Endothelial cell of umbilical vein (primary cell): ENCODE data around the gene GUCA2B. TPM values are rescaled to one million over a fixed set of nuclear protein-coding genes. Genes with fewer than 3 reads are reported as not detected.

Experiments used
- BruUV-seq: library from RNA; stranded (reverse); fragments of 400-500 nt; replicated peaks from 2 replicates; lab custom pipeline; 2021; lab: Mats Ljungman, UMichigan
- CTCF ChIA-PET: fragments of 300-600, 350-600 bp; sonication (Branson Sonifier 250); formaldehyde crosslinking; loops from one replicate; lab custom pipeline; 2021; ENCODE audit warnings: antibody characterized with exemption, inconsistent platforms; lab: Charles Lee
- POLR2A ChIA-PET: fragments of 300-600, 350-600 bp; sonication (Branson Sonifier 250); formaldehyde crosslinking; loops from one replicate; lab custom pipeline; 2021; ENCODE audit warnings: antibody characterized with exemption, inconsistent platforms; lab: Charles Lee
- DNase-seq: peaks from one replicate; pipeline ENCODE4 v3.0.0-alpha.2; 2011; ENCODE audit warnings: low read depth, low spot score
- FAIRE-seq: peaks from 2 replicates; lab custom pipeline; 2011; peaks lifted over from hg19 to GRCh38; lab: Jason Lieb, UNC
- H2AFZ ChIP-seq: 2 replicates; pipeline ENCODE4 v1.6.0; 2012; ENCODE audit warnings: low read depth, low read length, control low read depth, inconsistent platforms
- H3K27ac ChIP-seq: 2 replicates; pipeline ENCODE4 v1.5.1; 2011; ENCODE audit warnings: low read depth, mild to moderate bottlenecking, control low read depth, low read length, moderate library complexity; ENCODE audit not compliant: insufficient read depth
- H3K27me3 ChIP-seq, 2 experiments: 2 replicates each; pipeline versions ENCODE4 v1.6.0 to v1.6.1; 2011; ENCODE audit warnings: low read length in 2 of 2, mixed read lengths in 1 of 2; ENCODE audit not compliant: control insufficient read depth in 2 of 2, insufficient read depth in 2 of 2
- H3K36me3 ChIP-seq, 2 experiments: 2 replicates in 1 of 2; 3 replicates in 1 of 2; pipeline ENCODE4 v1.5.1; 2011; ENCODE audit warnings: low read length in 2 of 2, mild to moderate bottlenecking in 1 of 2, moderate library complexity in 1 of 2; ENCODE audit not compliant: control insufficient read depth in 2 of 2, insufficient read depth in 2 of 2; ENCODE audit errors: extremely low read depth in 1 of 2
- H3K4me1 ChIP-seq: 3 replicates; pipeline ENCODE4 v1.5.1; 2011; ENCODE audit warnings: mild to moderate bottlenecking, low read length; ENCODE audit not compliant: control insufficient read depth, insufficient read depth; ENCODE audit errors: extremely low read depth
- H3K4me2 ChIP-seq: 2 replicates; pipeline ENCODE4 v1.6.1; 2011; ENCODE audit warnings: low read length, control low read depth, mixed read lengths; ENCODE audit not compliant: insufficient read depth
- H3K4me3 ChIP-seq, 3 experiments: fragments of 200-600 bp in 1 of 3; sonication (generic), shearing (Covaris generic) in 1 of 3; replicated peaks in 1 of 3; 2 replicates each; pipeline ENCODE4 v1.5.1; 2011 to 2016; ENCODE audit warnings: control low read depth in 3 of 3, low read length in 3 of 3, mild to moderate bottlenecking in 2 of 3, inconsistent platforms in 1 of 3, low read depth in 1 of 3, moderate library complexity in 1 of 3; ENCODE audit not compliant: insufficient read depth in 1 of 3
- H3K79me2 ChIP-seq: 2 replicates; pipeline ENCODE4 v1.6.0; 2012; ENCODE audit warnings: low read length, inconsistent platforms; ENCODE audit not compliant: control insufficient read depth, insufficient read depth
- H3K9ac ChIP-seq: replicated peaks from 2 replicates; pipeline ENCODE3; 2011; ENCODE audit warnings: low read length, control low read depth; ENCODE audit not compliant: insufficient read depth; ENCODE audit errors: extremely low read depth
- H3K9me1 ChIP-seq: replicated peaks from 3 replicates; pipeline ENCODE4 v1.6.0; 2011; ENCODE audit warnings: mild to moderate bottlenecking, low read length; ENCODE audit not compliant: control insufficient read depth, insufficient read depth; ENCODE audit errors: extremely low read depth
- H3K9me3 ChIP-seq: replicated peaks from 2 replicates; pipeline ENCODE4 v1.5.1; 2012; ENCODE audit warnings: low read length, inconsistent platforms; ENCODE audit not compliant: control insufficient read depth, insufficient read depth
- H4K20me1 ChIP-seq: replicated peaks from 2 replicates; pipeline ENCODE3; 2011; ENCODE audit warnings: mild to moderate bottlenecking, low read length; ENCODE audit not compliant: control insufficient read depth, insufficient read depth; ENCODE audit errors: extremely low read depth
- GATA2 ChIP-seq: IDR thresholded peaks from 2 replicates; pipeline ENCODE4 v1.7.0; 2011; ENCODE audit warnings: low read depth, mild to moderate bottlenecking, moderate library complexity, mixed read lengths, low read length; ENCODE audit not compliant: insufficient read length, insufficient read depth
- JUN ChIP-seq: IDR thresholded peaks from 2 replicates; pipeline ENCODE4 v1.6.1; 2011; ENCODE audit warnings: borderline replicate concordance, low read depth; ENCODE audit not compliant: insufficient read length, insufficient read depth
- MYC ChIP-seq: IDR thresholded peaks from one replicate; pipeline ENCODE4 v1.6.1; 2011; ENCODE audit warnings: mild to moderate bottlenecking, low read depth, low read length
- dilution Hi-C: fragments of 300-500 bp; cut with MboI; formaldehyde crosslinking; loops from one replicate; pipeline ENCODE4 v1.15.0; 2019; ENCODE audit warnings: low sequenced_read_pairs; ENCODE audit not compliant: extremely low pct_ligation_motif_present
- intact Hi-C: fragments of 100-400 bp; cut with micrococcal nuclease; formaldehyde crosslinking; loops from one replicate; pipeline ENCODE4 v1.10.0; 2022
- polyA plus RNA-seq, 4 experiments: library from polyadenylated mRNA; depleted of rRNA in 3 of 4; stranded (reverse) in 3 of 4; unstranded in 1 of 4; fragments of >200 nt; gene quantifications; 2 replicates each; pipeline versions ENCODE4 v1.2.1 to v1.2.3, GENCODE V29; 2011 to 2012; ENCODE audit warnings: missing spikeins in 1 of 4
- total RNA-seq: library from RNA; stranded (reverse); gene quantifications from 2 replicates; pipeline ENCODE4 v1.2.3, GENCODE V29; 2021
- TF ChIP-seq, protein P1 (sequence below), 2 donors: IDR thresholded peaks; 1 replicate in 1 of 2; 2 replicates in 1 of 2; pipeline ENCODE4 v1.5.1; 2011; ENCODE audit warnings: low read length in 2 of 2, mild to moderate bottlenecking in 2 of 2, moderate library complexity in 2 of 2, control low read depth in 1 of 2, inconsistent platforms in 1 of 2, low read depth in 1 of 2; ENCODE audit not compliant: insufficient read depth in 1 of 2; ENCODE audit errors: extremely low read depth in 1 of 2

GUCA2B gene
- total and polyA plus RNA-seq, 2 donors (not counting 3 experiments of a cell fraction or from before 2014, with no cell fraction given): not detected

DNA sequence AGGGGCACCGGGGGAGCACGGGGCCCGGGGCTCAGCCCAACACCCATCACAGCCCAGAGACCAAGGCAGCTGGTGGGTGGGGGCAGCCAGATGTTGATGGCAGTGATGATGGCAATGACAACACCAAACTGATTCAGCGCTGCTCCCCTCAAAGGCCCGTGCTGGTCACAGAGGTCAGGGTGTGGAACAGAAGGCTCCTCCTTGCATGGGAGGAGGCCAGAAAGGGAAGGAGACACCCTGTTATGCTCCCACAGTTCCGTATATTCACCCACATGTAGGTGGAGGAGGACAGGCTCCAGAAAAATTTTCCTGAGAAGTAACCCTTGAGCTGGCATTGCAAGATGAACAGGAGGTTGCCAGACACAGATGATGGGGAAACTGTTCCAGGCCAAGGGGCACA lies 414 bp downstream of the GUCA2B start:
- DNase-seq: no peak
- H3K4me2 ChIP-seq: no peak overlapping the region
- H3K4me1 ChIP-seq: no peaks in the 10 kb centered on the region
- no peaks in the 10 kb centered on the region for H3K79me2 ChIP-seq
- H4K20me1 ChIP-seq: no peaks in the 10 kb centered on the region
- intact Hi-C loops: no loop called here
- H3K9me3 ChIP-seq: no peaks in the 10 kb centered on the region
- ChIA-PET CTCF (no interaction called here), POLR2A (no interaction called here)
- no peaks in the 10 kb centered on the region for H3K9me1 ChIP-seq
- no peak for TF ChIP-seq MYC
- no peak for TF ChIP-seq JUN
- H3K4me3 ChIP-seq: no peak overlapping the region
- no TSS peak for BruUV-seq
- no peak for FAIRE-seq
- no peak overlapping the region for H3K27ac ChIP-seq
- no peak overlapping the region for H2AFZ ChIP-seq
- H3K27me3 ChIP-seq: peaks cover 0 to 1% of the 10 kb centered on the region in 2 experiments
- H3K36me3 ChIP-seq: no peaks in the 10 kb centered on the region
- H3K9ac ChIP-seq: no peak overlapping the region
- dilution Hi-C loops: no loop called here

DNA sequence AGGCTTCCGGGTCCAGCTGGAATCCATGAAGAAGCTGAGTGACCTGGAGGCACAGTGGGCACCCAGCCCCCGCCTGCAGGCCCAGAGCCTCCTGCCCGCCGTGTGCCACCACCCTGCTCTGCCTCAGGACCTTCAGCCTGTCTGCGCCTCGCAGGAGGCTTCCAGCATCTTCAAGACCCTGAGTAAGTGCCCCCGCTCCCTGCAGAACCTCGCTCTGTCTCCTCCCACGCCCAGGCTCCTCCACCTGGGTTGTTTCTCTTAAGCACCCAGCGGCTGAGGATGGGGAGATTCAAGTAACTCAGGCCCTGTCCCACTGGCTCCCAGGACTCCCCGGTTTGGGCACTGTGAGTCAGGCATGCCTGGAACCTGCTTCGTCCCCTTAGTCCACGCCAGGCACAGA lies 1.5 kb downstream of the GUCA2B start:
- DNase-seq (no peak), FAIRE-seq (no peak)
- TF ChIP-seq GATA2: no peak
- TF ChIP-seq, protein P1, sequence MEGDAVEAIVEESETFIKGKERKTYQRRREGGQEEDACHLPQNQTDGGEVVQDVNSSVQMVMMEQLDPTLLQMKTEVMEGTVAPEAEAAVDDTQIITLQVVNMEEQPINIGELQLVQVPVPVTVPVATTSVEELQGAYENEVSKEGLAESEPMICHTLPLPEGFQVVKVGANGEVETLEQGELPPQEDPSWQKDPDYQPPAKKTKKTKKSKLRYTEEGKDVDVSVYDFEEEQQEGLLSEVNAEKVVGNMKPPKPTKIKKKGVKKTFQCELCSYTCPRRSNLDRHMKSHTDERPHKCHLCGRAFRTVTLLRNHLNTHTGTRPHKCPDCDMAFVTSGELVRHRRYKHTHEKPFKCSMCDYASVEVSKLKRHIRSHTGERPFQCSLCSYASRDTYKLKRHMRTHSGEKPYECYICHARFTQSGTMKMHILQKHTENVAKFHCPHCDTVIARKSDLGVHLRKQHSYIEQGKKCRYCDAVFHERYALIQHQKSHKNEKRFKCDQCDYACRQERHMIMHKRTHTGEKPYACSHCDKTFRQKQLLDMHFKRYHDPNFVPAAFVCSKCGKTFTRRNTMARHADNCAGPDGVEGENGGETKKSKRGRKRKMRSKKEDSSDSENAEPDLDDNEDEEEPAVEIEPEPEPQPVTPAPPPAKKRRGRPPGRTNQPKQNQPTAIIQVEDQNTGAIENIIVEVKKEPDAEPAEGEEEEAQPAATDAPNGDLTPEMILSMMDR (IDR thresholded peaks at IDR 0.05; ENCODE audit: extremely low read depth in 1 of 2, insufficient read depth in 1 of 2, low read depth in 1 of 2, low read length in 2 of 2): no peak
- CTCF ChIA-PET: interaction anchor here (2.0 kb wide), 1 partner anchor 7 kb away, joined by 11 read pairs; no protein-coding TSS in a partner anchor
- H3K27ac ChIP-seq: no peak overlapping the region
- no peak overlapping the region for H2AFZ ChIP-seq
- no peak overlapping the region for H3K9ac ChIP-seq
- H3K4me2 ChIP-seq: no peak overlapping the region
- BruUV-seq: no TSS peak
- POLR2A ChIA-PET: no interaction called here
- no peaks in the 10 kb centered on the region for H4K20me1 ChIP-seq
- H3K4me1 ChIP-seq: no peaks in the 10 kb centered on the region
- intact Hi-C loops (no loop called here), dilution Hi-C loops (no loop called here)
- no peaks in the 10 kb centered on the region for H3K36me3 ChIP-seq
- H3K79me2 ChIP-seq: no peaks in the 10 kb centered on the region
- no peaks in the 10 kb centered on the region for H3K9me1 ChIP-seq
- H3K27me3 ChIP-seq: peaks cover 3 to 6% of the 10 kb centered on the region in 2 experiments
- H3K4me3 ChIP-seq: no peak overlapping the region
- H3K9me3 ChIP-seq: no peaks in the 10 kb centered on the region
